Suprapubic skin (tissue), 4 donors: ENCODE results near the gene RASA3. TPM values are rescaled to one million over a fixed set of nuclear protein-coding genes. Genes with fewer than 3 reads are reported as not detected.

Experiments used
- DNase-seq, 2 donors: peaks; one replicate each; pipeline ENCODE4 v3.0.0-alpha.2; 2019; ENCODE audit warnings: low spot score in 2 of 2
- H3K27ac ChIP-seq: fragments of 200-600 bp; sonication (generic); one replicate; pipeline ENCODE4 v1.5.1; 2019
- H3K27me3 ChIP-seq: fragments of 200-600 bp; sonication (generic); one replicate; pipeline ENCODE4 v1.5.1; 2019
- H3K36me3 ChIP-seq: fragments of 200-600 bp; sonication (generic); one replicate; pipeline ENCODE4 v1.5.1; 2019
- H3K4me1 ChIP-seq: fragments of 200-600 bp; sonication (generic); one replicate; pipeline ENCODE4 v1.5.1; 2019
- H3K4me3 ChIP-seq: fragments of 200-600 bp; sonication (generic); one replicate; pipeline ENCODE4 v1.5.1; 2019; ENCODE audit warnings: mild to moderate bottlenecking
- H3K9me3 ChIP-seq: fragments of 200-600 bp; sonication (generic); one replicate; pipeline ENCODE4 v1.5.1; 2019
- CTCF ChIP-seq, 2 donors: fragments of 200-600 bp in 1 of 2; fragments of 450-650 bp in 1 of 2; sonication (generic) in 1 of 2; IDR thresholded peaks; one replicate each; pipeline ENCODE4 v1.5.1; 2016 to 2019; ENCODE audit warnings: antibody characterized with exemption in 2 of 2, mild to moderate bottlenecking in 1 of 2, moderate library complexity in 1 of 2
- EP300 ChIP-seq: sonication (generic); formaldehyde crosslinking; IDR thresholded peaks from one replicate; pipeline ENCODE4 v1.6.1; 2017; ENCODE audit warnings: antibody characterized with exemption
- POLR2A ChIP-seq, 2 donors: fragments of 450-650 bp; IDR thresholded peaks; one replicate each; pipeline ENCODE4 v1.6.1; 2017; ENCODE audit warnings: antibody characterized with exemption in 2 of 2, mild to moderate bottlenecking in 2 of 2, moderate library complexity in 2 of 2
- POLR2AphosphoS5 ChIP-seq, 3 donors: sonication (generic); formaldehyde crosslinking; IDR thresholded peaks; one replicate each; pipeline ENCODE4 v1.6.1; 2017; ENCODE audit warnings: antibody characterized with exemption in 3 of 3
- WGBS: methylation state at CpG from one replicate; pipeline ENCODE4 v1.1.5; 2018; 5-methylcytosine and 5-hydroxymethylcytosine counted together
- total RNA-seq, 4 donors: library from RNA; depleted of rRNA; stranded (reverse); fragments of >200 nt; gene quantifications; one replicate each; pipeline ENCODE4 v1.1.0, GENCODE V29; 2016

RASA3 gene
- total RNA-seq, 4 donors from 2014 or later: 15.3 to 37.1 (median 16.4) TPM

GRCh38 chr13:114053026-114053425 is 79.4 kb downstream of the RASA3 start:
- no peak for TF ChIP-seq CTCF (IDR thresholded peaks at IDR 0.05)
- TF ChIP-seq POLR2AphosphoS5 (IDR thresholded peaks at IDR 0.05): no peak
- TF ChIP-seq EP300: no peak
- TF ChIP-seq POLR2A (IDR thresholded peaks at IDR 0.05): no peak
- Histone ChIP-seq H3K27me3 (no peaks in the 10 kb centered on the region), H3K36me3 (peaks cover 23% of the 10 kb centered on the region), H3K9me3 (no peaks in the 10 kb centered on the region), H3K4me3 (no peak overlapping the region), H3K4me1 (peaks cover 14% of the 10 kb centered on the region), H3K27ac (no peak overlapping the region)
- DNase-seq: no peak
- WGBS: 89% methylated on average over 11 of the region's 14 CpGs

GRCh38 chr13:114050536-114051450 is 81.6 kb downstream of the RASA3 start:
- DNase-seq: no peak
- WGBS: 93% methylated on average over 29 of the region's 41 CpGs
- Histone ChIP-seq H3K9me3 (no peaks in the 10 kb centered on the region), H3K4me1 (peaks cover 3% of the 10 kb centered on the region), H3K27me3 (no peaks in the 10 kb centered on the region), H3K36me3 (peaks cover 17% of the 10 kb centered on the region), H3K4me3 (no peak overlapping the region), H3K27ac (no peak overlapping the region)
- no peak for TF ChIP-seq CTCF (IDR thresholded peaks at IDR 0.05)
- no peak for TF ChIP-seq POLR2AphosphoS5 (IDR thresholded peaks at IDR 0.05)
- TF ChIP-seq POLR2A (IDR thresholded peaks at IDR 0.05): no peak

- Histone ChIP-seq H3K4me3 (no peak overlapping the region), H3K27ac (no peak overlapping the region), H3K27me3 (no peaks in the 10 kb centered on the region), H3K4me1 (peaks cover 3% of the 10 kb centered on the region), H3K36me3 (peaks cover 8% of the 10 kb centered on the region), H3K9me3 (no peaks in the 10 kb centered on the region)
- DNase-seq: no peak
- no peak for TF ChIP-seq POLR2A (IDR thresholded peaks at IDR 0.05)
- no peak for TF ChIP-seq CTCF (IDR thresholded peaks at IDR 0.05)
- TF ChIP-seq POLR2AphosphoS5 (IDR thresholded peaks at IDR 0.05): no peak
- TF ChIP-seq EP300: no peak
- 92% methylated on average over 18 of the region's 18 CpGs for WGBS
Measured at GRCh38 chr13:114049626-114050101, 82.8 kb downstream of the RASA3 start.

GRCh38 chr13:114049026-114049425 is 83.4 kb downstream of the RASA3 start:
- no peak overlapping the region for H3K27ac ChIP-seq

More at GRCh38 chr13:114049026-114049425, 83.4 kb downstream of the RASA3 start:
- no peak for DNase-seq
- no peaks in the 10 kb centered on the region for H3K27me3 ChIP-seq
- H3K4me3 ChIP-seq: no peak overlapping the region
- 56% methylated on average over 12 of the region's 15 CpGs for WGBS
- no peaks in the 10 kb centered on the region for H3K9me3 ChIP-seq
- TF ChIP-seq CTCF (IDR thresholded peaks at IDR 0.05): no peak
- no peak for TF ChIP-seq POLR2AphosphoS5 (IDR thresholded peaks at IDR 0.05)
- TF ChIP-seq EP300: no peak
- TF ChIP-seq POLR2A (IDR thresholded peaks at IDR 0.05): no peak
- H3K36me3 ChIP-seq: peaks cover 8% of the 10 kb centered on the region
- H3K4me1 ChIP-seq: peaks cover 3% of the 10 kb centered on the region
